NT2/D1 (cell line): ENCODE results near the gene ANTXR2.

Experiments used
- DNase-seq: peaks from one replicate; pipeline ENCODE4 v3.0.0-alpha.2; 2011; ENCODE audit warnings: low read depth, low spot score
- H3K27me3 ChIP-seq: 2 replicates; pipeline ENCODE4 v1.6.0; 2011; ENCODE audit warnings: mild to moderate bottlenecking; ENCODE audit not compliant: insufficient read length, insufficient read depth
- H3K36me3 ChIP-seq: 2 replicates; pipeline ENCODE4 v1.6.1; 2011; ENCODE audit warnings: mild to moderate bottlenecking, low read length, mixed read lengths; ENCODE audit not compliant: insufficient read depth, insufficient read length
- H3K4me1 ChIP-seq: 2 replicates; pipeline ENCODE4 v1.5.1; 2011; ENCODE audit not compliant: insufficient read depth, insufficient read length
- H3K4me3 ChIP-seq: 2 replicates; pipeline ENCODE4 v1.5.1; 2011; ENCODE audit warnings: low read depth; ENCODE audit not compliant: insufficient read length
- H3K9ac ChIP-seq: 2 replicates; pipeline ENCODE4 v1.6.0; 2011; ENCODE audit warnings: low read depth; ENCODE audit not compliant: insufficient read length
- H3K9me3 ChIP-seq: 2 replicates; pipeline ENCODE4 v1.5.1; 2011; ENCODE audit warnings: mild to moderate bottlenecking, low read length; ENCODE audit not compliant: insufficient read depth
- SUZ12 ChIP-seq: IDR thresholded peaks from 2 replicates; pipeline ENCODE4 v1.6.1; 2011; ENCODE audit not compliant: insufficient read length, insufficient read depth; ENCODE audit errors: extremely low read depth
- YY1 ChIP-seq: IDR thresholded peaks from 2 replicates; pipeline ENCODE4 v1.6.1; 2011; ENCODE audit not compliant: insufficient read length, insufficient read depth
- ZNF274 ChIP-seq: IDR thresholded peaks from 2 replicates; pipeline ENCODE4 v1.6.1; 2011; ENCODE audit warnings: mild to moderate bottlenecking, low read depth, low read length

ANTXR2 gene

DNA sequence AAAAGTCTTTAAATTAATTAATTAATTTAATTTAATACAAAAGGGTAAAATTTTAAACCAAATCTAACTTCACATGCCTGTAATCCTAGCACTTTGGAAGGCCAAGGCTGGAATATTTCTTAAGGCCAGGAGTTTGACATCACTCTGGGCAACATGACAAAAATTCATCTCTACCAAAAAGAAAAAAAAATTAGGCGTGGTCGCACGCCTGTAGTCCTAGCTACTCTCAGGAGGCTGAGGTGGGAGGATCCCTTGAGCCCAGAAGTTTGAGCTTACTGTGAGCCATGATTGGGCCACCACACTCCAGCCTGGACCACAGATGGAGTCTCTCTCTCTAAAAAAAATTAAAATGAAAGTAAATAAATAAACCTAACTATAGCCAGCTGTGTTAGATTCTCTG lies 39.2 kb upstream of the ANTXR2 start:
- H3K36me3 ChIP-seq = no peaks in the 10 kb centered on the region
- no peaks in the 10 kb centered on the region for H3K27me3 ChIP-seq
- H3K9me3 ChIP-seq = peaks cover 6% of the 10 kb centered on the region; the same call in 1 of the 2 replicates
- H3K4me1 ChIP-seq = no peaks in the 10 kb centered on the region
- H3K9ac ChIP-seq = no peak overlapping the region
- DNase-seq = no peak
- no peak overlapping the region for H3K4me3 ChIP-seq
- TF ChIP-seq ZNF274 = no peak
- TF ChIP-seq SUZ12 = no peak
- no peak for TF ChIP-seq YY1

GRCh38 chr4:80111276-80111675 lies 38.2 kb upstream of the ANTXR2 start:
- H3K9ac ChIP-seq = no peak overlapping the region
- no peak overlapping the region for H3K4me3 ChIP-seq
- no peaks in the 10 kb centered on the region for H3K4me1 ChIP-seq
- H3K27me3 ChIP-seq = no peaks in the 10 kb centered on the region
- TF ChIP-seq YY1 = no peak
- no peak for TF ChIP-seq ZNF274
- peaks cover 8% of the 10 kb centered on the region; the same call in 1 of the 2 replicates for H3K9me3 ChIP-seq
- no peaks in the 10 kb centered on the region for H3K36me3 ChIP-seq
- no peak for DNase-seq

GRCh38 chr4:80107374-80107773 lies 34.3 kb upstream of the ANTXR2 start:
- Histone ChIP-seq H3K4me3 (no peak overlapping the region), H3K9ac (no peak overlapping the region), H3K36me3 (no peaks in the 10 kb centered on the region), H3K27me3 (no peaks in the 10 kb centered on the region), H3K4me1 (no peaks in the 10 kb centered on the region), H3K9me3 (peaks cover 8% of the 10 kb centered on the region; the same call in 1 of the 2 replicates)
- TF ChIP-seq YY1 (no peak), ZNF274 (no peak), SUZ12 (no peak)
- no peak for DNase-seq

DNA sequence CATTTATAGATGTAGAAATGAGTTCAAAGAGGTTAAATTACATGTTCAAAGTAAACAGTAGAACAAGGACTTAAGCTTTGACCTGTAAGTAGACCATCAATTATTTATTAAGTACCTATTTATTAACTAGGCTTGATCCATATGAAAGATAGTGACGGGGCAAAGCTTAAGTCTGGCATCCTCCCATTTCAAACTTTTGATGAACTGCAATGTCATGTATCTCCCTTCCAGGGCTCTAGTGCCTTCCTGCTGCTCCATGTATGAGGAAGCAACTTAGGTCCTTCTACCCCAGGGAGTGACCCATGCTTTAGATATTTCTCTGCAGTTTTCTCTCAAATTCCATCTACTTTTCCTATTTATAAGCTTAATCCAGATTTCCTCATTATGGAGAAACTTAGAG lies 31.9 kb upstream of the ANTXR2 start:
- H3K9me3 ChIP-seq = peaks cover 8% of the 10 kb centered on the region; the same call in 1 of the 2 replicates
- H3K36me3 ChIP-seq = no peaks in the 10 kb centered on the region
- DNase-seq = no peak
- TF ChIP-seq ZNF274 (no peak), YY1 (no peak), SUZ12 (no peak)
- H3K4me3 ChIP-seq = no peak overlapping the region
- no peak overlapping the region for H3K9ac ChIP-seq
- no peaks in the 10 kb centered on the region for H3K27me3 ChIP-seq
- no peaks in the 10 kb centered on the region for H3K4me1 ChIP-seq

DNA sequence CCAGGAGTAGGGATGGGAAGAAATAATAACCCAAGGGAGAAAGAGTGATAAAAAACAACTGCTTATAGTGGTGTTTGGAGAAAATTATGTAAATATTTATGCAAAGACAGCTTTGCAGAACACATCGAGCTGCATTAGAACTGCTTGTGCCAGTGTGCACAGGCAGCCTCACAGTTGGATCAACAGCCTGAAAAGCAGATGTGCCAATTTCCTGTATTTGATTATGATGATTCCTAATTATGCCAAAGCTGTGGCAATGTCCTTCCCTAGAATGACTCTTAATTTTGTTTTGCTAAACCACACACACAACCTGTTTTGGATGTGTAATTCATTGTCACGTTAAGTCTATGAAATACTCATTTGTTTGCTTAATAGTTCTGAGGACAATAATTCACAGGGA lies 30.6 kb upstream of the ANTXR2 start:
- no peaks in the 10 kb centered on the region for H3K4me1 ChIP-seq
- H3K4me3 ChIP-seq = no peak overlapping the region
- peaks cover 8% of the 10 kb centered on the region; the same call in 1 of the 2 replicates for H3K9me3 ChIP-seq
- H3K27me3 ChIP-seq = no peaks in the 10 kb centered on the region
- H3K36me3 ChIP-seq = no peaks in the 10 kb centered on the region
- TF ChIP-seq ZNF274 (no peak), SUZ12 (no peak), YY1 (no peak)
- no peak for DNase-seq
- no peak overlapping the region for H3K9ac ChIP-seq

GRCh38 chr4:80101792-80102116 lies 28.7 kb upstream of the ANTXR2 start:
- no peak for DNase-seq
- Histone ChIP-seq H3K4me3 (no peak overlapping the region), H3K9me3 (no peaks in the 10 kb centered on the region), H3K27me3 (no peaks in the 10 kb centered on the region), H3K9ac (no peak overlapping the region), H3K36me3 (no peaks in the 10 kb centered on the region), H3K4me1 (no peaks in the 10 kb centered on the region)
- no peak for TF ChIP-seq SUZ12
- TF ChIP-seq ZNF274 = no peak
- TF ChIP-seq YY1 = no peak

- Histone ChIP-seq H3K9me3 (no peaks in the 10 kb centered on the region), H3K4me3 (no peak overlapping the region), H3K9ac (no peak overlapping the region), H3K27me3 (no peaks in the 10 kb centered on the region), H3K36me3 (no peaks in the 10 kb centered on the region), H3K4me1 (no peaks in the 10 kb centered on the region)
- DNase-seq = no peak
- TF ChIP-seq SUZ12 = no peak
- no peak for TF ChIP-seq YY1
- no peak for TF ChIP-seq ZNF274
Observed at GRCh38 chr4:80101071-80101791, 28.2 kb upstream of the ANTXR2 start.

GRCh38 chr4:80099671-80100070 lies 26.6 kb upstream of the ANTXR2 start:
- DNase-seq = no peak
- Histone ChIP-seq H3K36me3 (no peaks in the 10 kb centered on the region), H3K27me3 (no peaks in the 10 kb centered on the region), H3K9ac (no peak overlapping the region), H3K9me3 (no peaks in the 10 kb centered on the region), H3K4me3 (no peak overlapping the region), H3K4me1 (no peaks in the 10 kb centered on the region)
- TF ChIP-seq ZNF274 (no peak), SUZ12 (no peak), YY1 (no peak)
